Renal cortex interstitium (tissue), 11 donors: ENCODE data around the gene METAP1. TPM values are rescaled to one million over a fixed set of nuclear protein-coding genes. Genes with fewer than 3 reads are reported as not detected.
"Not testable (repeated sequence)": the region's sequence is repeated elsewhere in the genome, so short reads cannot be mapped to it uniquely, and the experiment has no call there.

Experiments
- DNase-seq, 11 donors: peaks; one replicate each; pipeline ENCODE4 v3.0.0-alpha.2; 2013; ENCODE audit warnings: low read depth in 9 of 11, low spot score in 4 of 11; ENCODE audit errors: extremely low read depth in 1 of 11
- polyA plus RNA-seq, 3 donors: library from polyadenylated mRNA; unstranded; fragments of 120-200 nt; gene quantifications; one replicate each; pipeline ENCODE4 v1.2.1, GENCODE V29; 2013; ENCODE audit not compliant: insufficient read length in 3 of 3

Gene METAP1
- polyA plus RNA-seq, 3 donors = 62.3 to 84.1 (median 70.4) TPM

DNA sequence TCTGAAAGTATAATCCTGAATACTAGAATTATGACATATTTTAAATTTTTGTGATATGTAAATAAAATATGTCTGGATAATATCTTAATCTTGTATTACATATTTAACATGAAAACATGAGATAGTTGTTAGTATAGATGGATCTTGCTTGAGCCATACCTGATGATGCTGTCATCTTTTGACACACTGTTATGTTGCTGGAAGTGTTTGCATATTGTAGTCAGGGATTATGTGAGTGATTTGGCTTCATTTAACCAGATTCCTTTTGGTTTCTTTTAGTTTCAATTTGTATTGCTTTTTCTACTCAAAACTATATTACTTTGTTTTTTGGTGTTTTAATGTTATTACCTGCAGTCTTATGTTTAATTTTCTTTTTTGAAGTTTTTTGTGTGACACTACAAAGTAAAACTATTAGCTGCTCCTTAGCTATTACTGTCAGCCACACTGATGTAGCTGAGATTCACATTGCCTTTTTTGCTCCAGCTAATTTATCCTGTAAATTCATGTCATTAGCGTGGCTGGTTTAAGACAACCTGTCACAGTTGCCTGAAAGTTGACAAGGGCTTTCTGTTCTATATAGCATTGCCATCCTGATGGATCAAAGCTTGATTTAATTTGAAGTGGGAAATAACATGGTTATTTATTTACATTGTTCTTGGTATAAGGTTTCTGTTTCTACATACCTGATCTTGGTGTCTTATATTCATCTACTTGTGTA lies 33.7 kb downstream of the METAP1 start:
- no peak for DNase-seq

DNA sequence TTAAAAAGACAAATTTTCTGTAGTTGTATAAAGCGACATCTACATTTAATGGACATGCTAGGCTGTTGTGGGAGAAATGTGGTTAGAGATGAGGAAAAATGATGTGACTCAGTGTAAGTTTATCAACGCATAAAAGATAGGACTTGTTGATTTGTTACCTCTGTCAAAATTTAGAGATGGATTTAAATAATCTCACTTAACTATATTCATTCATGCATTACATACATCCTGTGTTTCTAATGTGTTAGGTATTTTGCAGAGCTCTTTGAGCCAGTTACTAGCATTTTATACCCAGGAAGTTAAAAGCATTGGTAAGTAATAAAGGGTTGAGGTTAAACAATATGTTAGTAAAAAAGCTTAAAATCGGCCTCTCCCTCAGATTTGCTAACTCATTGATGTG lies 34.3 kb downstream of the METAP1 start:
- DNase-seq = no peak

DNA sequence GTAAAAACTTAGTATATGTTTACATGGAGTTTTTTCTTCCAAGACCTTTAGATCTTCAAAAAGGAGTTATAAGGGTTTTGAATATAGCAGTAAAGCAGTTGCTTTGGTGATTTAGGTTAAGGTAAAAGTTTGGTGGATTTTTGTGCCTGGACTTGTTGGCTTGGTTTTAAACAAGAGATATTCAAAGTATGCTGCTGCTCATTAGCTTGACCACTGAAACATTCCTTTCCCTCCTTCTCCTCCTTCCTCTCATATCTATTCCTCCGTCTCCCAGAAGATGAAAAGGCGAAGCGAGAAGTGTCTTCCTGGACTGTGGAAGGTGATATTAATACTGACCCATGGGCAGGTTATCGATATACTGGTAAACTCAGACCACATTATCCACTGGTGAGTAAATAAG lies 38.4 kb downstream of the METAP1 start:
- DNase-seq = no peak

GRCh38 chr4:99038213-99038612 lies 42.7 kb downstream of the METAP1 start:
- DNase-seq = no peak

DNA sequence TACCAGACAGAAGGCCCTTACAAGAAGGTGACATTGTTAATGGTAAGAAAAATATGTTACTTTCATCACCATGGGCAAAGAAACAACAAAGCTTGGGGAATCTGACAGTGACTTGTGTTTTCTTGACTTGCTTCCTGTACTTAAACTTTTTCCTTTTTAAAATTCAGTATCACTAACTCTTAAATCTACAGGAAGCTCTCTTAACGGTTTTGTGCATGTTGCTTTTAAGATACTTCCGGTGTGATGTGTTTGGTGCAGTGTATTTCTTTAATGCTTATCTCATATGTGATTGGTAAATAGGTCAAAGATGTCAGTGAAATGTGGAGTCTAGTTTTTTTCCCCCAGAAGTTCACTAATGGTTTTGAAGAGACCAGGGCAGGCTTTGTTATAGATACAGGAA lies 47.8 kb downstream of the METAP1 start:
- DNase-seq = no peak

- DNase-seq = no peak
Observed at GRCh38 chr4:99047710-99048109, 52.2 kb downstream of the METAP1 start.

GRCh38 chr4:99052902-99053301 lies 57.4 kb downstream of the METAP1 start:
- DNase-seq = no peak

DNA sequence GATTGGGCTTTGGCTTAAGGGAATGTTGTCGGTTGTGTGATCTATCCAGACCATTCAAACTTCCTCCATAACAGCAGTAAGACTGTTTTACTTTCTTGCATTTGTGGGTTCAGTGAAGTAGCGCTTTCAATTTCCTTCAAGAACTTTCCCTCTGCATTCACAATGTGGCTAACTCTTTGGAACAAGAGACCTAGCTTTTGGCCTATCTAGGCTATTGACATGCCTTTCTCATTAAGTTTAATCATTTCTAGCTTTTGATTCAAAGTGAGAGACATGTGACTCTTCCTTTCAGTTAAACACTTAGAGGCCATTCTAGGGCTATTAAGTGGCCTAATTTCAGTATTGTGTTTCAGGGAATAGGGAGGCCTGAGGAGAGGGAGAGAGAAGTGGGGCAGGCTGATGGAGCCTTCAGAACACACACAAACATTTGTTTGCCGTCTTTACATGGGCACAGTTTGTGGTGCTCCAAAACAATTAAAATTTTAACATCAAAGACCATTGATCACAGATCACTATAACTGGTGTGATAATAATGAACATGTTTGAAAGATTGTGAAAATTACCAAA lies 59.0 kb downstream of the METAP1 start:
- DNase-seq = no peak

DNA sequence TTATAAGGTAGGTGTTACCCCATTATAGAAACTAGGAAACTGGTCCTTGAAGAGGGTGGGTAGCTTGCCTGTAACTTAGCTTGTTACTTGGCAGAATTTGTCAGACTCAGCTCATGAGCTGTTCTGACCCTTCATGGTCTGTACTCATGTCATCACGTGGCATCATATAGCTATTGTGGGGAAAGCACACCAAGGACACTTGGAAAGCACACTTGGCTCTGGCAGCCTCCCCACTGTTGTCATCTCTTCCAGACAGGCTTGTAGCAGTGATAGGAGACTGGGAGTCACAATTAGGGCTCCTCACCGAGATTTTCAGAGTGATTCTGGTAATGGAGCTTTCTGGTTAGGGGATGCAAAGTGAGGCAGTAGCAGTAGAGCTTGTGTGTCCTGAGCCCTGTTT lies 62.7 kb downstream of the METAP1 start:
- DNase-seq = no peak

- no peak for DNase-seq
Observed at GRCh38 chr4:99059550-99059949, 64.0 kb downstream of the METAP1 start.

DNA sequence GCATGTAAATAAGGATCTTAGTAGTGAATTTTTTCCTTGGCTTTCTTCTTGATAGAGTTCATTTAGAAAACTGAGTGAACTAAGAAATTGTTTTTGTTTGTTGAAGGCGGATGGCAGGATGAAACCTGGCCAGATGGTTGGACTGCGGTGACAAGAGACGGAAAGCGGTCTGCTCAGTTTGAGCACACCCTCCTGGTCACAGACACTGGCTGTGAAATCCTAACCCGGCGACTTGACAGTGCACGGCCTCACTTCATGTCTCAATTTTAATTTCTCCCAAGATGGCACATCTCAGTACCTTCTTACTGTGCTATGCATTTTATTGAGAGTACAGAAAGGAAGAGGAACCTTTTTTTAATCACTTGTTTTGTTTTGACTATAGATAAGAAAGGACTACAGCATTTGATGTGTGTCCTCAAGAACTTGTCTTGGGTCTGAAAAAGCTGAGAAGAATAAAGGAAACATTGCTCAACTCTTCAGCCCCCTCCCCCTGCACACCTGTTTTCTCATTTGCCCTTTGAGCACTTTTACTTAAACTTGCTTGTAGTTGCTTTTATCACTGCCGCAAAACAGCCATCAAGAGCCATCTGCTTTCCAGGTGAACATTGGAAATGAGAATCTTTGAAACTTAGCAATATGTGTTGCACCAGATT lies 65.7 kb downstream of the METAP1 start:
- DNase-seq = no peak

GRCh38 chr4:99062120-99062519 lies 66.6 kb downstream of the METAP1 start:
- DNase-seq = peak in 3 of 11 donors; percentile 22 to 45 (median 22)

- DNase-seq = not testable (repeated sequence)
Observed at GRCh38 chr4:99065521-99065920, 70.0 kb downstream of the METAP1 start.

DNA sequence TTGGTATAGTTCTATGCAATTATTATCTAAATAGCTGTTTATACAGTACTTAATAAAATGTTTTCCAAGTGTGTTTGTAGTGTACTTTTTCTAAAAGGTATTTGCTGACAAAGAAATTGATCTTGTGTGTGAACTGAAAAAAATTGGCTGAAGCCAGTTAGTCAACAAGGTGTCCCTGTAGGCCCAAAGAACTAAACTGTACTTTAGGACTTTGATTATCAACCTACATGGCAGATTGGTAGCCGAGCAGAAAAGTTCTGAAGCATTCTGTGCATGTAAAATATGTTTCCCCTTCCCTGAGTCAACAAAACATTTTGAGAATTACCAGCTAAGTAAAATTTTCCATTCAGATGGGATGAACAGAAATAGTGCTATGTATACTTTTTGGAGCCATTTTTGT lies 72.1 kb downstream of the METAP1 start:
- DNase-seq = no peak

DNA sequence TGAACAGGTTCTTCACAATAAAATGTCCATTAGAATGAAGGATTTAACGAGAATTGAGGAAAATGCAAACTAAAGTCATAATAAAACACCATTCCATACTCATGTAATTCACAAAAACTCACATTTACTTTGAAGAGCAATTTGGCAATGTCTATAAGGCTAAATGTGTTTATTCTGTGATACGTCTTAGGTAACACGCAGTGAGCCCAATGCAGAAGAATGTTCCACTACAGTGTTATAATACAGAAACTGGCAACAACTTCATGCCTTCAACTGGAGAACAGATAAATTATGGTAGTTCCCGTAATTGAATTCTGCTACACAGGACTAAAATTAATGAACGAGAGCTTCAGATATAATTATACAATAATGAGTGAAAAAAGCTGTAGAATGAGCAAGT lies 75.6 kb downstream of the METAP1 start:
- no peak for DNase-seq

GRCh38 chr4:99074816-99075215 lies 79.3 kb downstream of the METAP1 start:
- no peak for DNase-seq

- DNase-seq = no peak
Observed at GRCh38 chr4:99076292-99076976, 80.9 kb downstream of the METAP1 start.

DNA sequence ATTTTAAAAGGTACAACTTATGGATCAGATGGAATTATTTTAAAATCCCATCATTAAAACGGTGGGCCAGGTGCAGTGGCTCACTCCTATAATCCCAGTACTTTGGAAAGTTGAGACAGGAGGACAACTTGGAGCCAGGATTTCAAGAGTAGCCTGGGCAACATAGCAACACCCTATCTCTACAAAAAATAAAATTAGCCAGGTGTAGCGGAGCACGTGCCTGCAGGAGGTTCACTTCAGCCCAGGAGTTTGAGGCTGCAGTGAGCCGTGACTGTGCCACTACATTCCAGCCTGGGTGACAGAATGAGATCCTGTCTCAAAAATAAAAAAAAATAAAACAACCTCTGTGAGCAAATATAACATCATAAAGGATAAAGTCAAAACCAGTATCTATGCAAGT lies 81.7 kb downstream of the METAP1 start:
- no peak for DNase-seq

DNA sequence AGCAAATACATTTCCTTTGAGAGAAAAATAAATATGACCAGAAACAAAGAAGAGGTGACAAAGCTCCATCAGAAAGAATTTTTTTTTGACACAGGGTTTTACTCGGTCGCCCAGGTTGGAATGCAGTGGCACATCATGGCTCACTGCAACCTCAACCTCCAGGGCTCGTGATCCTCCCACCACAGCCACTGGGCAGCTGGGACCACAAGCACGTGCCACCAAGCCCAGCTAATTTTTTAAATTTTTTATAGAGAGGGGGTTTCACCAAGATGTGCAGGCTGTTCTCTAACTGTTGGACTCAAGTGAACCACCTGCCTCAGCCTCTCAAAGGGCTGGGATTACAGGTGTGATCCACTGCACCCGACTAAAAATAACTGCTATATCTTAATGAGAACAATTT lies 82.8 kb downstream of the METAP1 start:
- no peak for DNase-seq
